Fibroblast of peridontal ligament (primary cell): ENCODE data around the gene HDAC4.
"Not testable (repeated sequence)": the region's sequence is repeated elsewhere in the genome, so short reads cannot be mapped to it uniquely, and the experiment has no call there.

ENCODE experiments used
- DNase-seq: peaks from one replicate; pipeline ENCODE4 v3.0.0-alpha.2; 2010; ENCODE audit errors: extremely low read depth

HDAC4 gene

DNA sequence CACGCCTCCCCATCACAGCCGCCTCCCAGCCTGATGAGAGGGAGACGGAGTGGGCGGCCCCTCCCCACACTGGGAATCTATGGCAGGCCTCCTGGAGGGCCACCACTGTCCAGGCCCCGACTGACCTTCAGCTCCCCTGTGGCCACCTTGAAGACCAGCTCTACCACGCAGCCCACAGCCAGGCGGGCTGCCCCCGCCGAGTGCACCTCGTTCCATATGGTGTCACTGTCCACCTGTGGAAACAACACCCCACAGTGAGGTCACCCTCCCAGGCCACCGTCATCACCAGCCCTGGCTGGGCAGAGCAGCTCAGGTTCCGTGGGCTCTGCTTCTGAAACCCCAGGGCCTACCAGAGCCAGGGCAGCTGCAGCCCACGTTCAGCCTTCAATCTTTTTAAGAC lies 310.9 kb downstream of the HDAC4 start:
- DNase-seq = no peak

GRCh38 chr2:239087046-239087710 lies 313.6 kb downstream of the HDAC4 start:
- DNase-seq = no peak

DNA sequence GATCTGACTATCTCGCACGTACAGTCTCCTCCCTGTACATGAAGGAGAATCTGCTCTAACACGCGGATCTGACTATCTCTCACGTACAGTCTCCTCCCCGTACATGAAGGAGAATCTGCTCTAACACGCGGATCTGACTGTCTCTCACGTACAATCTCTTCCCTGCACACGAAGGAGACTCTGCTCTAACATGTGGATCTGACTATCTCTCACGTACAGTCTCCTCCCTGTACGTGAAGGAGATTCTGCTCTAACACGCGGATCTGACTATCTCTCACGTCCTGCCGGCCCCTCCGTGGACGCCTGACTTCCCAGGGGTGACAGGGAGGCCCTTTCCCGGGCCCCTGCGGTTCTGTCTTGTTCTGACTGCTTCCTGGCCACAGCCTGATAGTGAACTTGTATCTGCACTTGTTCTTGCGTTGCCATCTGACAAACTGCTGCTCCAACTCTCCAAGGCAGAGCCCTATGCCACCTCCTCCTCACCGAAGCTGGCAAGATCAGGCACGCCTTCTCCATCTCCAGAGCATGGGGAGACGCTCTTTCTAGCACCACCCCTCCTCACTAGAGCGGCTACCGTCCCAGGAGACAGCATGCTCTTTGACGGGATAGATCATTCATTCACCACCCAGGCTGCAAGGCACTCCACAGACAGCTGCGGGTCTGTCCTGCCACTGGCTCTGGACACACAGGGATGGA lies 314.3 kb downstream of the HDAC4 start:
- DNase-seq = no peak

DNA sequence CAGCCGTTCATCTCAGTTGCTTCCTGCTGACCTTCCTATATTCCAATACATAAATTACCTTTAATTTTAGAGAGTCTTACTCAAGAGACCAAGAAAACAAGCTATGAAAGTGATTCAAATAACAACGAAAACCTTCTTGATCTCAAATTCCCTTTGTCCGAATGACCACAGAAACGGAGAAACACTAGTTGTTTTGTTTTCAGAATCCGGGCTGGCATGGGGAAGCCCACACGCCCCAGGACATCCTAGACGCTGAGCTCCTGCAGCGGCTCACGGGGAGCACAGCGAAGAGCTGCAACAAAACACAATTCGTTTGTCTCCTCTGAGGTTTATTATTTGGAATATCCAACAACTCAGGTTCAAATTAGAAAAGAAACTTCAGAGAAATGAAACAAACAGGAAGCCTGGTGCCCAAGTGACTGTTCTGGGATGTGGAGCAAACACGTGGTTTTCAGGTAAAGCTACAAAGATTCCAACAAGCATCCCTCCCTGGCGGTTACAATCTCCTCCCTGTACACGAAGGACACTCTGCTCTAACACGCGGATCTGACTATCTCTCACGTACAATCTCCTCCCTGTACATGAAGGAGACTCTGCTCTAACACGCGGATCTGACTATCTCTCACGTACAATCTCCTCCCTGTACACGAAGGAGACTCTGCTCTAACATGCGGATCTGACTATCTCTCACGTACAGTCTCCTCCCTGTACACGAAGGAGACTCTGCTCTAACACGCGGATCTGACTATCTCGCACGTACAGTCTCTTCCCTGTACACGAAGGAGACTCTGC lies 315.4 kb downstream of the HDAC4 start:
- DNase-seq = no peak

DNA sequence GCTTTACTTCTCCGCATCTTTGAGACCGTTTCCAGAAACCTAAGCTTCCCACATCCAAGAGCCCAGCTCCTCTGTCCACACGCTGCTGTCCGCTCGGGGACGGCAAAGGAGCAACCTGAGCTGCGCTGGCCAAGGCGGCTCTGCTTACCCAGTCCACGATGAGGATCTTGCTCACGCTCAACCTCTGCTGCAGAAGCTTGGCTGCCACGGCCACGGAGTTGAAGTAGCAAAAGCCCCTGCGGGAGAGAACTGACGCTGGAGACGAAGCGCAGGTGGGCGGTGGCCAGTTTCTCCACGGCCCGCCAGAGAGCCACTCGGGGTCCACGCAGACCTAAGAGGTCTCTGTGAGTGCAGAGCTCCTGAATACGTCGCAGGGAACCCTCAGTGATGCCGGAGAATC lies 316.8 kb downstream of the HDAC4 start:
- DNase-seq = no peak

GRCh38 chr2:239082425-239082824 lies 318.4 kb downstream of the HDAC4 start:
- no peak for DNase-seq

GRCh38 chr2:239081622-239082021 lies 319.2 kb downstream of the HDAC4 start:
- no peak for DNase-seq

DNA sequence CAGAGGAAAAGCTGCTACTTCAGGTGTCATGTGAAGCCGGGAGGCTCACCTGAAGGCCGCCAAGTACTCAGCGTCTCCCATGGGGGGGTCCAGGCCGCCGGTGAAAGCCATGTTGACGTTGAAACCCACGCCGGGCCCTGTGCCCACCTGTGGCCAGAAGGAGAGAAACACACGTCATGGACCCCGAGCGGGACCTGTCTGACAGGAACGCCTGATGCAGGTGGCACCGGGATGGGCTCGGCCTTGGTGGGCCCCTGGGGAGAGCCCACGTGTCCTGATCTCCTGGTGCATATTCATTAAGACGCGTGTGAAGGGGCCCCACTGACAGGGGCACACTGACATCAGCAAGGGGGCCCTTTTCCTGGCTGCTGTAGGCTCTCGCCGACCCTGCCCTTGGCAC lies 319.8 kb downstream of the HDAC4 start:
- no peak for DNase-seq

- DNase-seq = no peak
Observed at GRCh38 chr2:239079671-239080294, 321.0 kb downstream of the HDAC4 start.

GRCh38 chr2:239078128-239078924 lies 322.5 kb downstream of the HDAC4 start:
- DNase-seq = no peak

GRCh38 chr2:239077260-239077659 lies 323.6 kb downstream of the HDAC4 start:
- DNase-seq = no peak

DNA sequence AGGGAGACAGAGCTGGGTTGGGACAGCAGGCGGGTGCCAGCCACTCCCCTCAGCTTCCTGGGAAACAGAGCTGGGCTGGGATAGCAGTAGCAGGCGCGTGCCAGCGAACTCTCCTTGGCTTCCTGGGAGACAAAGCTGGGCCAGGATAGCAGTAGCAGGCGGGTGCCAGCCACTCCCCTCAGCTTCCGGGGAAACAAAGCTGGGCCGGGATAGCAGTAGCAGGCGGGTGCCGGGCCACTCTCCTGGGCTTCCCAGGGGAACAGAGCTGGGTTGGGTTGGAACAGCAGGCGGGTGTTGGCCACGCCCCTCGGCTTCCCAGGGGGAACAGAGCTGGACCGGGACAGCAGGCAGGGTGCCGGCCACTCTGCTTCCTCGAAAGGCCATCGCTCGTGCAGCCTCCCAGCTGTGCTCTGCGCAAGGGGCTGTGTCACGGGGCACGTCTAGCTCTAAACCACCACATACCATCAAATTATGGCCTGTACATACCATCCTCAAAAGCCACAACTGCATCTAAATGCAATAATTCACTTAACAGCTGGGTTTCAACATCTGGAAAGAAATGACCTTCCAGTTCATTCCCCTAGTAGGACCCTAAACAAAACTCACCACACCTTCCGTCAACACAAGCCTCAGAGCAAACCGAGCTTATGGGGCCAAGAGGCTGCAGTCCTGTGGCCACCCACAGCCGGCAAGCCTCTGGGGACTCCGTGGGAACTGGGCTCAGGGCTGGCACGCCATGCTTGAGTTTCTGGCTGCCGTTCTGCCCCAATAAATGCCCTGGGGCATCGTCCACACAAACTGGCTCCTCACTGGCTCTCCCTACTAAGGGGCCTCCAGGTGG lies 324.7 kb downstream of the HDAC4 start:
- peak; percentile 67 for DNase-seq

- no peak for DNase-seq
Observed at GRCh38 chr2:239073745-239074530, 326.9 kb downstream of the HDAC4 start.

DNA sequence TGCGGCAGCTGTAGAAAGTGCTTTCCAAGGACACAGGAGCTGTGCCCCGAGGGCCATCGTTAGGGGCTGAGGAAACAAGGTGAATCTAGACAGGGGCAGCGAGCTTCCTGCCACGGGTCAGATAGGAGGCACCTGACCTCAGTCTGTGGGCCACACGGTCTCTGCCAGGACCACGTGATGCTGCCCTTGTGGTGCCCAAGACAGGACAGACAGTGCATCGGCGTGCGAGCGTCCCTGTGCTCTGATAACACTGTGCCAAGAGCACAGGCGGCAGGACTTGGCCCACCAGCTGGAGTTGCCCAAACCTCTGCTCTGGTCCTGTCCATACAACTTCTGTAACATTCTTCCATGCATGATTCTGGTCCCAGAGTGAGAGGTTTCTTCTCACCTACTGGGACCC lies 327.6 kb downstream of the HDAC4 start:
- no peak for DNase-seq

DNA sequence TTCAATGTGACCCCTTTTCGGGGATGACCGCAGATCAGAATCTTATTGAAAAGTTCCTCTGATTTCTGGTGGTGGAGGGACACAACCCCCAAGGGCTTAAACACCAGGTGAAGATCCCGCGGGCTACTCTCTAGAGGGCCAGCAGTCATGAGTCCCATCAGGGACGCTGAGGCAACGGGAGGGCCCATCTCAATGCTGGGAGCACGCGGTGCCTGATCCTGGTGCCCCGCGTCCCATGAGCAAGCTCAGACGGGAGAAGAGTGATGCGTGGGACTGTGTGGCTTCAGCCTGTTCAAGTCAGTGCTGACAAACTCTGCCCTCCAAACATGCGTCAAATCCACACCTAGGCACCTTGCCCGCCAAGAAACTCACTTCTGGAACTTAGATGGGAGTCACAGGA lies 328.0 kb downstream of the HDAC4 start:
- no peak for DNase-seq

DNA sequence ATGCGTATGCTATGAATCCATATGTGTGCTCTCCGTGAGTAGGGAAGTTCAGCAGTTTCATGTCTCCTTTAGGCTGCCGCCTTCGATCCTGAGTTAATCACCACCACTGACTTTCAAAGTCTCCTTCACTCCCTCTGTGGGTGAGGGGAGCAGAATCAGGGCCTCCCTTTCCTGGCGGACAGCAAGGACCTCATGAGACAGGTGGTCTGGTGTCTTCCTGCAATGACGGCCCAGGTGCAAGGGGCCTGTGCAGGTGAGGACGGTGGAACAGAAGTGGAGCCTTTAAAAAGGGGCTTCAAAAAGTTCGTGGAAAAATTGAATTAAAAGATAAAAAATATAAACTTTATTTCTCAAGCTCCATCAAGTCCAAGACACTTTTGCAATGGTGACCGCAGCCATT lies 330.4 kb downstream of the HDAC4 start:
- no peak for DNase-seq

DNA sequence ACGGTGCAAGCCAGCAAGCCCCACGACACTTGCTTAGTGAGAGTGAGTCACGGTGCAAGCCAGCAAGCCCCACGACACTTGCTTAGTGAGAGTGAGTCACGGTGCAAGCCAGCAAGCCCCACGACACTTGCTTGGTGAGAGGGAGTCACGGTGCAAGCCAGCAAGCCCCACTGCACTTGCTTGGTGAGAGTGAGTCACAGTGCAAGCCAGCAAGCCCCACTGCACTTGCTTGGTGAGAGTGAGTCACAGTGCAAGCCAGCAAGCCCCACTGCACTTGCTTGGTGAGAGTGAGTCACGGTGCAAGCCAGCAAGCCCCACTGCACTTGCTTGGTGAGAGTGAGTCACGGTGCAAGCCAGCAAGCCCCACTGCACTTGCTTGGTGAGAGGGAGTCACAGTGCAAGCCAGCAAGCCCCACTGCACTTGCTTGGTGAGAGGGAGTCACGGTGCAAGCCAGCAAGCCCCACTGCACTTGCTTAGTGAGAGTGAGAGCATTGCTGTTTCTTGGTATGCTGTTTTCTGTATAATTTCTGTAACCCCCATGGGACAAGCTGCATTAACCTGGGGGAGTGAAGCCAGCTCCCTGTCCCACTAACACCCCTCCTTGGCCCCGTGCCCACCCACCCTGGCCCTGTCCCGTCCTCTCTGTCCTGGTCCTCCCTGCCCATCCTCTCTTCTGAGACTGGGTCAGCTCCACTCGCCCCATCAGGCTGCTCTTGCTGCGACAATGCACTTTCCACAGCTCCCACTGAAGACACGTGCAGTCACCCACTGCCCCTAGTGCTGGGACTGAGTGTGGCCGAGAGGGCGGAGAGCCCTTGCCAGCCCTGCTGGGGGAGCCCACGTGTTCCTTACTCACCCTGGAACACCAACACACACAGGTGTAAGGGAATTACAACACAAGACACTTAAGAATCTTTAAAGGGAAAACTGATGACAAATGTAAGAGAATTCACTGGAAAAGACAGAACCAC lies 331.2 kb downstream of the HDAC4 start:
- DNase-seq = not testable (repeated sequence)

DNA sequence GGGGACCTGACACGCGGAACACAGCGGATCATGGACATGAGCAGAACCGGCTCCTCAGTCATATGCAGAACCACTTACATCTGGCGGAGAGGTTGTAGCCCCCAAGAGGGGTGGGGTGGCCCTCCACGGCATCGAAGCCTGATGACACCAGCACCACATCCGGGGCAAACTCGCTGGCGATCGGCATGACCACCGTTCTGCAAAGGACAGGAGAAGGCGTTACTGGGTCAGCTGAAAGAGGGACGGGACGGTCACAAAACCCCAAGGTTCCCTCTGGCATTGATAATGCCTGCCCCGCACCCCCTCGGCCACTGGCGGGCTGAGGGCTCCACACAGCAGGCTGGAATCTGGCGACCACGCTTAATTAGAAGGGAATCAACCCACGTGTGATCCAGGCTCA lies 332.4 kb downstream of the HDAC4 start:
- DNase-seq = no peak
